K562 (cell line): ENCODE measurements around the gene MRM3. TPM values are rescaled to one million over a fixed set of nuclear protein-coding genes. Genes with fewer than 3 reads are reported as not detected.

Experiments used
- ATAC-seq: fragments of 200-7000 bp; cut with Tn5 transposase; 3 replicates; pipeline ENCODE4 v1.9.1; 2020; ENCODE audit warnings: moderate library complexity
- BruUV-seq: library from RNA; stranded (reverse); fragments of 400-500 nt; replicated peaks from 2 replicates; lab custom pipeline; 2021; lab: Mats Ljungman, UMichigan
- CTCF ChIA-PET: fragments of 300-600 bp; formaldehyde crosslinking; extraction: SDS; loops from one replicate; lab custom pipeline; 2021; ENCODE audit warnings: low intra/inter-chr PET ratio; lab: Yijun Ruan, JAX
- POLR2A ChIA-PET: fragments of 300-600, 350-650 bp; sonication (Branson Sonifier 250); formaldehyde crosslinking; extraction: SDS; loops from one replicate; lab custom pipeline; 2021; ENCODE audit warnings: antibody characterized with exemption, inconsistent platforms; lab: Yijun Ruan, JAX
- DNase-seq, 4 experiments: peaks; one replicate each; pipeline versions ENCODE4 v3.0.0 to v3.0.0-alpha.2; 2011 to 2018; ENCODE audit warnings: low spot score in 3 of 4, mixed read lengths in 3 of 4; ENCODE audit errors: extremely low read depth in 1 of 4
- FAIRE-seq: peaks from 2 replicates; lab custom pipeline; 2011; peaks lifted over from hg19 to GRCh38; lab: Jason Lieb, UNC
- H2AFZ ChIP-seq: 2 replicates; pipeline ENCODE4 v1.6.0; 2011; ENCODE audit warnings: low read depth, low read length, control low read depth, inconsistent platforms
- H3K27ac ChIP-seq: fragments of 200-600 bp; 3 replicates; pipeline ENCODE4 v1.8.0; 2011; ENCODE audit warnings: low read depth, mild to moderate bottlenecking, control low read depth, inconsistent platforms, low read length, moderate library complexity, mixed read lengths; ENCODE audit errors: extremely low read depth
- H3K27me3 ChIP-seq, 2 experiments: fragments of 300-600 bp in 1 of 2; 2 replicates in 1 of 2; 3 replicates in 1 of 2; pipeline versions ENCODE4 v1.6.0 to v1.8.0; 2011; ENCODE audit warnings: inconsistent platforms in 2 of 2, low read length in 2 of 2, mild to moderate bottlenecking in 1 of 2, mixed read lengths in 1 of 2, moderate library complexity in 1 of 2; ENCODE audit not compliant: control insufficient read depth in 2 of 2, insufficient read depth in 2 of 2
- H3K36me3 ChIP-seq: fragments of 300-600 bp; 3 replicates; pipeline ENCODE4 v1.8.0; 2011; ENCODE audit warnings: mild to moderate bottlenecking, low read length, inconsistent platforms; ENCODE audit not compliant: control insufficient read depth, insufficient read depth
- H3K4me1 ChIP-seq, 2 experiments: fragments of 200-600 bp in 1 of 2; replicated peaks in 1 of 2; 2 replicates in 1 of 2; 3 replicates in 1 of 2; pipeline versions ENCODE4 v1.5.1 to v1.8.0; 2011; ENCODE audit warnings: inconsistent platforms in 2 of 2, low read length in 2 of 2, mild to moderate bottlenecking in 1 of 2, mixed read lengths in 1 of 2, moderate library complexity in 1 of 2; ENCODE audit not compliant: control insufficient read depth in 2 of 2, insufficient read depth in 2 of 2
- H3K4me2 ChIP-seq: 2 replicates; pipeline ENCODE4 v1.6.1; 2011; ENCODE audit warnings: low read length, control low read depth, inconsistent platforms, mixed read lengths; ENCODE audit not compliant: insufficient read depth
- H3K4me3 ChIP-seq: fragments of 200-600 bp; sonication (generic), shearing (Covaris generic); 2 replicates; pipeline ENCODE4 v1.5.1; 2016; ENCODE audit warnings: control low read depth, inconsistent platforms
- H3K79me2 ChIP-seq: fragments of 200-600 bp; 3 replicates; pipeline ENCODE4 v1.8.0; 2011; ENCODE audit warnings: low read length, inconsistent platforms; ENCODE audit not compliant: control insufficient read depth, insufficient read depth
- H3K9ac ChIP-seq, 2 experiments: 2 replicates each; pipeline versions ENCODE4 v1.6.0 to v1.6.1; 2011; ENCODE audit warnings: low read depth in 2 of 2, low read length in 2 of 2, control low read depth in 1 of 2, inconsistent platforms in 1 of 2, mild to moderate bottlenecking in 1 of 2, mixed read lengths in 1 of 2; ENCODE audit not compliant: insufficient read depth in 1 of 2
- H3K9me1 ChIP-seq: one replicate; pipeline ENCODE4 v1.6.0; 2011; ENCODE audit warnings: inconsistent platforms, mild to moderate bottlenecking, low read length, moderate library complexity; ENCODE audit not compliant: control insufficient read depth, insufficient read depth
- H3K9me3 ChIP-seq: replicated peaks from 2 replicates; pipeline ENCODE4 v1.5.1; 2011; ENCODE audit warnings: low read depth, low read length, inconsistent platforms; ENCODE audit not compliant: control insufficient read depth, insufficient read depth
- H4K20me1 ChIP-seq: replicated peaks from 2 replicates; pipeline ENCODE4 v1.6.1; 2011; ENCODE audit warnings: low read length, inconsistent platforms, mixed read lengths; ENCODE audit not compliant: control insufficient read depth, insufficient read depth
- FIP1L1 ChIP-seq: fragments of 200-400 bp; formaldehyde crosslinking; IDR thresholded peaks from 2 replicates; pipeline ENCODE4 v1.6.1; 2018; ENCODE audit warnings: mild to moderate bottlenecking, low read depth, low read length; ENCODE audit not compliant: poor library complexity, severe bottlenecking
- HDAC3 ChIP-seq: fragments of 450-650 bp; IDR thresholded peaks from 2 replicates; pipeline ENCODE4 v1.6.1; 2018; ENCODE audit warnings: borderline replicate concordance, mild to moderate bottlenecking, moderate library complexity; ENCODE audit not compliant: partially characterized antibody
- HDAC6 ChIP-seq: IDR thresholded peaks from 2 replicates; pipeline ENCODE4 v1.6.1; 2012; ENCODE audit warnings: low read depth, mild to moderate bottlenecking, control low read depth, inconsistent platforms, low read length, moderate library complexity
- KLF10 ChIP-seq: fragments of 250-450 bp; sonication (Bioruptor Pico); IDR thresholded peaks from 2 replicates; pipeline ENCODE4 v1.6.1; 2021; ENCODE audit warnings: matching md5 sums
- MEF2A ChIP-seq: IDR thresholded peaks from 2 replicates; pipeline ENCODE4 v1.6.1; 2011; ENCODE audit warnings: low read depth, mild to moderate bottlenecking, low read length, moderate library complexity; ENCODE audit not compliant: control insufficient read depth
- PTBP1 ChIP-seq: fragments of 200-400 bp; formaldehyde crosslinking; IDR thresholded peaks from 2 replicates; pipeline ENCODE4 v1.6.1; 2017; ENCODE audit warnings: low read depth, low read length
- SIRT6 ChIP-seq: IDR thresholded peaks from one replicate; pipeline ENCODE4 v1.6.1; 2012; ENCODE audit warnings: low read depth, mild to moderate bottlenecking, control low read depth, inconsistent platforms, low read length, moderate library complexity
- SMAD2 ChIP-seq: fragments of 150-350 bp; IDR thresholded peaks from 2 replicates; pipeline ENCODE4 v1.6.1; 2014; ENCODE audit warnings: low read depth, mild to moderate bottlenecking, low read length
- SP2 ChIP-seq: IDR thresholded peaks from 2 replicates; pipeline ENCODE4 v1.6.1; 2011; ENCODE audit warnings: mild to moderate bottlenecking, low read depth, low read length, moderate library complexity; ENCODE audit not compliant: poor library complexity, severe bottlenecking; ENCODE audit errors: extremely low read depth
- SUPT5H ChIP-seq: fragments of 450-650 bp; IDR thresholded peaks from 2 replicates; pipeline ENCODE4 v1.6.1; 2016
- TRIM24 ChIP-seq, 2 experiments: fragments of 450-650 bp; IDR thresholded peaks; 2 replicates each; pipeline ENCODE4 v1.6.1; 2016
- WHSC1 ChIP-seq: IDR thresholded peaks from one replicate; pipeline ENCODE4 v1.6.1; 2012; ENCODE audit warnings: low read length, control low read depth, inconsistent platforms
- ZNF280A ChIP-seq: fragments of 450-650 bp; IDR thresholded peaks from 2 replicates; pipeline ENCODE4 v1.6.1; 2018; ENCODE audit warnings: mild to moderate bottlenecking, low read depth; ENCODE audit not compliant: partially characterized antibody
- WGBS: fragments of 100-300 bp; shearing (Covaris generic); methylation state at CpG from one replicate; pipeline ENCODE4 v1.1.6; 2016; ENCODE audit warnings: low coverage, mixed read lengths; ENCODE audit not compliant: insufficient coverage; ENCODE audit errors: missing lambda C conversion rate; 5-methylcytosine and 5-hydroxymethylcytosine counted together
- in situ Hi-C: fragments of 300-500 bp; cut with MboI; formaldehyde crosslinking; loops from 4 replicates; pipeline ENCODE4 v1.15.0; 2018; ENCODE audit warnings: inconsistent platforms, mixed read lengths
- intact Hi-C: fragments of 100-400 bp; cut with micrococcal nuclease; formaldehyde crosslinking; loops from 2 replicates; pipeline ENCODE4 v1.14.2; 2022
- polyA plus RNA-seq, 8 experiments: library from polyadenylated mRNA; depleted of rRNA in 4 of 8; stranded (reverse) in 5 of 8; unstranded in 3 of 8; fragments of >200 nt; fragmentation: Nextera tagmentation in 2 of 8; fragmentation: Illumina TruSeq in 1 of 8; extraction: Ambion mirVana in 2 of 8; extraction: Trizol in 1 of 8; gene quantifications; 2 replicates each; pipeline versions ENCODE4 v1.2.1 to v1.2.3, GENCODE V29; 2011 to 2014; ENCODE audit warnings: inconsistent platforms in 1 of 8, missing spikeins in 1 of 8
- total RNA-seq, 7 experiments: library from RNA; depleted of rRNA in 6 of 7; stranded (reverse); fragments of >200 nt in 6 of 7; fragmentation: Illumina TruSeq in 2 of 7; extraction: Trizol in 2 of 7; gene quantifications; 2 replicates each; pipeline versions ENCODE4 v1.2.1 to v1.2.3, GENCODE V29; 2011 to 2021; ENCODE audit warnings: low replicate concordance in 1 of 7
- TF ChIP-seq, protein P1 (sequence below): fragments of 250-450 bp; sonication (Bioruptor Pico); IDR thresholded peaks from 2 replicates; pipeline ENCODE4 v1.6.1; 2021; ENCODE audit warnings: mild to moderate bottlenecking
- TF ChIP-seq, protein P2 (sequence below): IDR thresholded peaks from 2 replicates; pipeline ENCODE4 v1.6.1; 2012; ENCODE audit warnings: low read depth, low read length, improper control_type of control experiment, borderline replicate concordance

The MRM3 gene
- total and polyA plus RNA-seq, 9 of the 15 experiments (the other 6 are each of a cell fraction or from before 2014, with no cell fraction given) = 2.4 to 24.8 (median 18.3) TPM

DNA sequence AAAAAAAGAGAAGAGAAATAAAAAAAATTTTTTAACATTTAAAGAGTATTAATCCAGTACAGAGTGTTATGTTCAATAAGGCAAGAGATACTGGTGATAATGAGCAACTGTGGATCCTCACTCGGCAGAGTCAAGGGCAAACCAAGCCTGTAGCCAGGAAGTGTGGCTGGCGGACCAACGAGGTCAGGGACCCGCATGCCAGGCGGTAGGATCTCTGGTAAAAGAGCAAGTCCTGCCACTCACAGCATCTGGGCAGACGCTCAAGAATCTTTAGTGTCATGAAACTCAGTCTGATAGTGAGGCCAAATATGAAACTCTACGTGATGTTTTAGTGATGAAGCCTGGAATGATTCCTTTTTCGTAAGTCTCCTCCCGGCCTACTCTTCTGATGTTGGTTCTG, 21.8 kb upstream of the MRM3 start:
- no peaks in the 10 kb centered on the region for H4K20me1 ChIP-seq
- DNase-seq (no peak), FAIRE-seq (no peak), ATAC-seq (no peak)
- H2AFZ ChIP-seq = no peak overlapping the region
- intact Hi-C loops (no loop called here), in situ Hi-C loops (no loop called here)
- TF ChIP-seq ZNF280A (no peak), SP2 (no peak), SUPT5H (no peak), TRIM24 (IDR thresholded peaks at IDR 0.05) (no peak), FIP1L1 (no peak), SMAD2 (no peak), MEF2A (no peak), PTBP1 (no peak), KLF10 (CRISPR knock-in tag) (no peak), HDAC6 (no peak), WHSC1 (no peak), HDAC3 (no peak), SIRT6 (no peak)
- TF ChIP-seq, protein P1, sequence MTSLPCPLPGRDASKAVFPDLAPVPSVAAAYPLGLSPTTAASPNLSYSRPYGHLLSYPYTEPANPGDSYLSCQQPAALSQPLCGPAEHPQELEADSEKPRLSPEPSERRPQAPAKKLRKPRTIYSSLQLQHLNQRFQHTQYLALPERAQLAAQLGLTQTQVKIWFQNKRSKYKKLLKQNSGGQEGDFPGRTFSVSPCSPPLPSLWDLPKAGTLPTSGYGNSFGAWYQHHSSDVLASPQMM (CRISPR knock-in tag) = no peak
- TF ChIP-seq, protein P2, sequence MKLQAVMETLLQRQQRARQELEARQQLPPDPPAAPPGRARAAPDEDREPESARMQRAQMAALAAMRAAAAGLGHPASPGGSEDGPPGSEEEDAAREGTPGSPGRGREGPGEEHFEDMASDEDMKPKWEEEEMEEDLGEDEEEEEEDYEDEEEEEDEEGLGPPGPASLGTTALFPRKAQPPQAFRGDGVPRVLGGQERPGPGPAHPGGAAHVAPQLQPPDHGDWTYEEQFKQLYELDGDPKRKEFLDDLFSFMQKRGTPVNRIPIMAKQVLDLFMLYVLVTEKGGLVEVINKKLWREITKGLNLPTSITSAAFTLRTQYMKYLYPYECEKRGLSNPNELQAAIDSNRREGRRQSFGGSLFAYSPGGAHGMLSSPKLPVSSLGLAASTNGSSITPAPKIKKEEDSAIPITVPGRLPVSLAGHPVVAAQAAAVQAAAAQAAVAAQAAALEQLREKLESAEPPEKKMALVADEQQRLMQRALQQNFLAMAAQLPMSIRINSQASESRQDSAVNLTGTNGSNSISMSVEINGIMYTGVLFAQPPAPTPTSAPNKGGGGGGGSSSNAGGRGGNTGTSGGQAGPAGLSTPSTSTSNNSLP = no peak
- CTCF ChIA-PET = no interaction called here
- H3K27ac ChIP-seq = no peak overlapping the region
- no peaks in the 10 kb centered on the region for H3K9me3 ChIP-seq
- no peak overlapping the region for H3K4me3 ChIP-seq
- no peak overlapping the region for H3K9ac ChIP-seq
- peaks cover 59% of the 10 kb centered on the region for H3K36me3 ChIP-seq
- no peaks in the 10 kb centered on the region for H3K4me1 ChIP-seq
- no TSS peak for BruUV-seq
- no peak overlapping the region for H3K4me2 ChIP-seq
- H3K27me3 ChIP-seq = no peaks in the 10 kb centered on the region
- no peaks in the 10 kb centered on the region for H3K79me2 ChIP-seq
- H3K9me1 ChIP-seq = no peaks in the 10 kb centered on the region
- 99% methylated on average over 9 of the region's 9 CpGs for WGBS
- POLR2A ChIA-PET = interaction anchor here (0.6 kb wide), 1 partner anchor 32 kb away, joined by 3 read pairs; no protein-coding TSS in a partner anchor
